ENCODE results near the gene TNRC6C.

The TNRC6C gene

DNA sequence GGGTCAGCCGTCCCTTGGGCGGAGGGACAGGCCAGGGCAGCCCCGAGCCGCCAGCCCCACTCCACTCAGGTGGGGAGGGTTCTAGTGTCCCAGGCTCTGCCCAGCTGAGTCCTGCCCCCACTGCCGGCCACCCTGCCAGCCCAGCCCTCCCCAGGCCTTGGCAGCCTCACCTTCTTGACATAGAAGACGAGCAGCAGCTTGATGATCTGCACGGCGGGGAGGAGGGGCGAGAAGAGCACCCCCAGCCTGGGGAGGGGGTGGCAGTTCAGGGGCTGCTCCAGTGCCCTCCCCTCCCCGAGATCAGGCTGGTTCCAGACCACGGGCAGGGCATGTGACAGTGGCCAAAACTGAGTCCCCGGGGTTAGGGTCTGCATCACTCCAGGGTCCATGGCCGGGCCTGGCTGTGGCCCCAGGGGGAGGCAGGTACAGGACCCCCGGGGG is 160.3 kb downstream of the TNRC6C start:
- TF ChIP-seq, protein P1, sequence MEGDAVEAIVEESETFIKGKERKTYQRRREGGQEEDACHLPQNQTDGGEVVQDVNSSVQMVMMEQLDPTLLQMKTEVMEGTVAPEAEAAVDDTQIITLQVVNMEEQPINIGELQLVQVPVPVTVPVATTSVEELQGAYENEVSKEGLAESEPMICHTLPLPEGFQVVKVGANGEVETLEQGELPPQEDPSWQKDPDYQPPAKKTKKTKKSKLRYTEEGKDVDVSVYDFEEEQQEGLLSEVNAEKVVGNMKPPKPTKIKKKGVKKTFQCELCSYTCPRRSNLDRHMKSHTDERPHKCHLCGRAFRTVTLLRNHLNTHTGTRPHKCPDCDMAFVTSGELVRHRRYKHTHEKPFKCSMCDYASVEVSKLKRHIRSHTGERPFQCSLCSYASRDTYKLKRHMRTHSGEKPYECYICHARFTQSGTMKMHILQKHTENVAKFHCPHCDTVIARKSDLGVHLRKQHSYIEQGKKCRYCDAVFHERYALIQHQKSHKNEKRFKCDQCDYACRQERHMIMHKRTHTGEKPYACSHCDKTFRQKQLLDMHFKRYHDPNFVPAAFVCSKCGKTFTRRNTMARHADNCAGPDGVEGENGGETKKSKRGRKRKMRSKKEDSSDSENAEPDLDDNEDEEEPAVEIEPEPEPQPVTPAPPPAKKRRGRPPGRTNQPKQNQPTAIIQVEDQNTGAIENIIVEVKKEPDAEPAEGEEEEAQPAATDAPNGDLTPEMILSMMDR (conservative IDR thresholded peaks at IDR 0.05; ENCODE audit: low read depth, low read length): no peak
- Histone ChIP-seq H2AFZ (ENCODE audit: low read depth) (no peak overlapping the region), H3K79me2 (ENCODE audit: insufficient read depth, low read depth) (no peaks in the 10 kb centered on the region), H3K36me3 (ENCODE audit: insufficient read depth) (no peaks in the 10 kb centered on the region), H3K4me2 (no peak overlapping the region), H3K4me1 (ENCODE audit: low read depth, poor library complexity, severe bottlenecking) (peaks cover 54% of the 10 kb centered on the region), H3K27ac (no peak overlapping the region), H3K4me3 (IDR thresholded peaks at IDR 0.05; ENCODE audit: insufficient read depth, low read depth, low read length) (no peak overlapping the region), H3K9ac (no peak overlapping the region), H4K20me1 (ENCODE audit: insufficient read depth) (no peaks in the 10 kb centered on the region), H3K27me3 (ENCODE audit: insufficient read depth, low read depth) (no peaks in the 10 kb centered on the region)

DNA sequence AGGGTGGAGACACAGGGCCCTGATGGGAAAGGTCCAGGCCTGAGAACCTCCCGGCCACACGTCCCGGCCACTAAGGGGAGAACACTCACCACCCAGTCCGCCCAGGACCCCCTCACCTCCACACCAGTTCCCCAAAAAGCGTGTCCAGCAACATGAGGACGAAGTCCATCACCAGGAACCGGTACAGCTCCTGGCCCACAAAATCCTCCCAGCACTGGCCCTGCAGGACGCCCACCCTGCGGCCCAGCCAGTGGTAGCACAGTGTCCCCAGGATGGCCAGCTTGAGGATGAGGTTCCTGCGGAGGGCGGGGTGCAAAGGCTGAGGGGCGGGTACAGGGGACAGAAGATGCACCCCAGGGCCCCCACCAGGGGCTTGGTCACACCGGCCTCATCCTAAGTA is 162.0 kb downstream of the TNRC6C start:
- Histone ChIP-seq H3K4me2 (peak overlapping the region; percentile 99), H3K27ac (peak overlapping the region; percentile 80; the same call in 1 of the 2 replicates), H3K9ac (no peak overlapping the region; the same call in 1 of the 2 replicates), H3K79me2 (ENCODE audit: insufficient read depth, low read depth) (no peaks in the 10 kb centered on the region), H3K27me3 (ENCODE audit: insufficient read depth, low read depth) (no peaks in the 10 kb centered on the region), H3K36me3 (ENCODE audit: insufficient read depth) (no peaks in the 10 kb centered on the region), H3K4me3 (IDR thresholded peaks at IDR 0.05; ENCODE audit: insufficient read depth, low read depth, low read length) (no peak overlapping the region), H4K20me1 (ENCODE audit: insufficient read depth) (no peaks in the 10 kb centered on the region), H2AFZ (ENCODE audit: low read depth) (no peak overlapping the region), H3K4me1 (ENCODE audit: low read depth, poor library complexity, severe bottlenecking) (peaks cover 47% of the 10 kb centered on the region)
- TF ChIP-seq, protein P1 (conservative IDR thresholded peaks at IDR 0.05; ENCODE audit: low read depth, low read length): no peak

DNA sequence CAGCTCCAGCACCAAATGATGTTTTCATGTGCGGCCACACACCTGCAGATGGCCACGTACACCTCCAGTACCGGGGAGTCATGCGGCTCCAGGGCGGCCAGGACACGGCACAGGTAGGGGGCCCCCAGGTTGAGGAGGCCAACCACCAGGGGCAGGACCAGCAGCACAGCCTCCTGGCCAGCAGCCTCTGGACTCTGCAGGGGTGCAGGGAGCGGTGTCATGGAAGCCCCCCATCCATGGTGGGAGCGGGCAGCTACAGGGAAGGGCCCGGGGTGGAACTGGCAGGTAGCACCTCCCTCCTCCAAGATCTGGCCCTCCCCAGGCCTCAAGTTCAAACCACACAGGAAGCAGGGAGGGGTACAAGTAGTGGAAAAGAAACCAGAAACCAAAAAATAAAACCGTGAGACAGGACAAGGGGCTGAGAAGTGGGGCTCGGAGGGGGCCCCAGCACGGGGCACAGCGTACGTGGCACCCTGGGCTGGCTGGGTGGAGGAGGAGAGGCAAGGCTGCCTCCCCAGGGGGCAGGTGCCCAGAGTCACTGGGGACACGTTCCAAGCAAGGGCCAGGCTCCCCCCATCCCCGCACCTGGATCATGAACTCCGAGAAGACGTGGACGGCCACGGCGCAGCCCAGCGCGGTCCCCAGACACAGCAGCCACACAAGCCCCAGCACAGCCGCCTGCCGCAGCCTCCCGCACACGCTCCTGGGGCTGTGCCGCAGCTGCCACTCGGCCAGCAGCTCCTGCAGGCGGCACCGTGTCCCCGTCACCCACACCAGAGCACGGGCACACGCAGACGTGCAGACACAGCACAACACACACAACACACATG is 162.7 kb downstream of the TNRC6C start:
- H3K4me1 ChIP-seq (ENCODE audit: low read depth, poor library complexity, severe bottlenecking): peaks cover 48% of the 10 kb centered on the region
- TF ChIP-seq, protein P1 (conservative IDR thresholded peaks at IDR 0.05; ENCODE audit: low read depth, low read length): no peak
- H2AFZ ChIP-seq (ENCODE audit: low read depth): peak overlapping the region; percentile 51; the same call in 1 of the 2 replicates
- no peak overlapping the region for H3K4me3 ChIP-seq (IDR thresholded peaks at IDR 0.05; ENCODE audit: insufficient read depth, low read depth, low read length)
- peak overlapping the region; percentile 80 for H3K27ac ChIP-seq
- peak overlapping the region; percentile 60 for H3K9ac ChIP-seq
- H4K20me1 ChIP-seq (ENCODE audit: insufficient read depth): no peaks in the 10 kb centered on the region
- H3K4me2 ChIP-seq: peak overlapping the region; percentile 99
- peaks cover 2% of the 10 kb centered on the region; the same call in 1 of the 2 replicates for H3K79me2 ChIP-seq (ENCODE audit: insufficient read depth, low read depth)
- no peaks in the 10 kb centered on the region for H3K27me3 ChIP-seq (ENCODE audit: insufficient read depth, low read depth)
- no peaks in the 10 kb centered on the region for H3K36me3 ChIP-seq (ENCODE audit: insufficient read depth)

DNA sequence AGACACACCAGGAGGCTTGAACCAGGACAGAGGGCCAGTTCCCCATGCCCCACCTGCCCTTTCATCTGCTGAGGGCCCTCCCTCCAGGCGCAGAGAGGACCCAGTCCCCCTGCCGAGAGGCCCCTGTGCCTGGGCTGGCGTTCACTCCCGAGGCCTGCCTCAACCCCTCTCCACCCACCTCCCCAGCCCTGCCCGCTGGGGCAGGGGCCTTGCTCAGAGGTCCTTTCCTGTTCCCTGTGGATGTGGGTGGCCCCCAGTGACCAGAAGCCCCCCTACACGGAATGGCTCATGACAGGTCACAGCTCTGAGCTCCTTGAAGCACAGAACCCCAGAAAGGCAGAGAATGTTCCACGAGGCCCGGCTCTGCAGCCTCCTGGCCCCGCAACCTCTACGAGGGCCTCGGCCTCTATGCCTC is 163.3 kb downstream of the TNRC6C start:
- peaks cover 54% of the 10 kb centered on the region for H3K4me1 ChIP-seq (ENCODE audit: low read depth, poor library complexity, severe bottlenecking)
- peak overlapping the region; percentile 80 for H3K27ac ChIP-seq
- peak overlapping the region; percentile 60 for H3K9ac ChIP-seq
- H3K79me2 ChIP-seq (ENCODE audit: insufficient read depth, low read depth): peaks cover 9% of the 10 kb centered on the region; the same call in 1 of the 2 replicates
- H3K4me3 ChIP-seq (IDR thresholded peaks at IDR 0.05; ENCODE audit: insufficient read depth, low read depth, low read length): no peak overlapping the region
- peak overlapping the region; percentile 51; the same call in 1 of the 2 replicates for H2AFZ ChIP-seq (ENCODE audit: low read depth)
- no peaks in the 10 kb centered on the region for H4K20me1 ChIP-seq (ENCODE audit: insufficient read depth)
- H3K36me3 ChIP-seq (ENCODE audit: insufficient read depth): no peaks in the 10 kb centered on the region
- H3K4me2 ChIP-seq: peak overlapping the region; percentile 99
- H3K27me3 ChIP-seq (ENCODE audit: insufficient read depth, low read depth): no peaks in the 10 kb centered on the region
- TF ChIP-seq, protein P1 (conservative IDR thresholded peaks at IDR 0.05; ENCODE audit: low read depth, low read length): no peak

Measured in KMS-11 (cell line).